Dedifferentiated amniotic fluid mesenchymal stem cell (primary cell): ENCODE data around the gene QPCT.
"Not testable (repeated sequence)": the region's sequence is repeated elsewhere in the genome, so short reads cannot be mapped to it uniquely, and the experiment has no call there.

Experiments used
- DNase-seq: peaks from one replicate; pipeline ENCODE4 v3.0.0-alpha.2; 2016; ENCODE audit errors: extremely low spot score

The QPCT gene

DNA sequence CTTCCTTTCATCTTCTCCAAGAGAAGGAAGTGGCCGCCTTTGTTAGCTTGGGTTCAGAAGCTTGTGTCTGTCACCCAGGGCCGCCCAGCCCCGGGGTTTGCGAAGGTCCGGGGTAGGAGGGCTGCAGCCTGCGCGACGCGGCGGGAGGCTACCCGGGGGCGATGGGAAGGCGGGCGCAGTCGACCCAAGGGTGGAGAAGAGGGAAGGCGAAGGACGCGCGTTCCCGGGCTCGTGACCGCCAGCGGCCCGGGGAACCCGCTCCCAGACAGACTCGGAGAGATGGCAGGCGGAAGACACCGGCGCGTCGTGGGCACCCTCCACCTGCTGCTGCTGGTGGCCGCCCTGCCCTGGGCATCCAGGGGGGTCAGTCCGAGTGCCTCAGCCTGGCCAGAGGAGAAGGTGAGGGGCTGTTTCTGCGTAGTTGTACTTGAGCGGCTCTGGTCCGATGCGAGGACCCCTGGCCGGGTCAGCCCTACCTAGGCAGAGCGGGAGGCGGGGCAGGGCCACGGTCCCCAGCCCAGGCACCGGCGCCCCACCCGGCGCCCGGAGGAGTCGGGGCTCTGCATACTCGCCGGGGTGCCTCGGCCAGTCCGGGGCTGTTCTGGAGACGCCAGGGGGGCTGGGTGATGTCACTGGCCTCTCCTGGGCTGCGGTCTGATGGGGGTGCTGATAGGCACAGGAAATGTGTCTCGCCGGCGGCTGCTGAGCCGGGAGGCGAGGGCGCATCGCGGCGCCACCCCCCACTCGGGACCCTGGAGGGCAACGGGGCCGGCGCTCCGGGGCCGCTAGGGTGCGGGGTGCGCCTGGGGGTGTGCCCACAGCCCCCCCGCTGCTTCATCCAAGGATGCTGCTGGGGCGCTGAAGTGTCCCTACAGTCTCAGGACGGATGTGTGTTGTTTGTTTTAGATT, at the start of gene QPCT:
QPCT (plus strand) TSS at position 178 of the 909 bp plus-strand sequence; CDS start at position 280, 102 bp downstream.
- DNase-seq = no peak

GRCh38 chr2:37294858-37295257, 49.6 kb upstream of the QPCT start:
- DNase-seq = not testable (repeated sequence)

DNA sequence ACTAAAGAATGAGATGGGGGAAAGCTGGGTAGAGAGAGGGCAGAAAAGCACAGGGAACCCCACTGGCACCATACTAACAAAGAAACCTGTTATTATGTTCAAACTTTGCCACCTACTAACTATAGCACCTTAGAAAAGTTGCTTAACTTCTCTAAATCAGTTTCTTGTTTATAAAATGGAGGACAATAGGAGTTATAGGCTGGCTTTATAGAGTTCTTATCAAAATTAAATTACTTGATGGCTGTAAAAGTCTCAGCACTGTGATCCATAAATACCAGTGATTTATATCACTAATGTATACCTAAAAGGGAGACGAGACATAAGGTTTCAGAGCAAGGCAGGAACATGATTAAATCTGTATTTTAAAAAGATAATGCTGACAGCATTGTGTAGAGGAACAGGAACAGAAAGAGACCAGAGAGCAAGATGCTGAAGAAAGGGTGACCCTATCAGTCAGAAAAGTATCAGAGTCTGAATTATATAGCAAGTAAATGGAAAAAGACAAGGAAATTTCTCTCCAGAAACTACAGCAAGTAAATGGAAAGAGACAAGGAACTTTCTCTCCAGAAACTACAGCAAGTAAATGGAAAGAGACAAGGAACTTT, 48.9 kb upstream of the QPCT start:
- no peak for DNase-seq

DNA sequence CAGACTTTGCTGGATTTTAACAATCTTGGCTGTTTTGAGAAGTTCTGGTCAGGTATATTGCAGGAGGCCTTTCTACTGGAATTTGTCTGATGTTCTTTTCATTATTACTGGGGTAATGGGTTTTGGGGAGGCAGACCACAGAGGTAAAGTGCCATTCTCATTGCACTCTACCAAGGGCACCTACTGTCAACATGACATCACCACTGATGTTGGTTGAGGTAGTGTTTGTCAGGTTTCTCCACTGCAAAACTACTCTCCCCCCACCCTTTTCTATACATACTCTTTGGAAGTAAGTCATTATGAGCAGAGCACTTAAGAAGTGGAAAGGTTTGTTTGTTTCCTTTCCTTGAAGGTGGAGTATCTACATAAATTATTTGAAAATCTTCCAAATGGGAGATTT, 46.8 kb upstream of the QPCT start:
- DNase-seq = no peak

GRCh38 chr2:37300146-37300545, 44.3 kb upstream of the QPCT start:
- no peak for DNase-seq

- DNase-seq = no peak
Observed at GRCh38 chr2:37300578-37300977, 43.9 kb upstream of the QPCT start.

- DNase-seq = no peak
Observed at GRCh38 chr2:37301408-37301807, 43.0 kb upstream of the QPCT start.

- DNase-seq = no peak
Observed at GRCh38 chr2:37302701-37303252, 41.7 kb upstream of the QPCT start.

- no peak for DNase-seq
Observed at GRCh38 chr2:37306024-37306423, 38.4 kb upstream of the QPCT start.

DNA sequence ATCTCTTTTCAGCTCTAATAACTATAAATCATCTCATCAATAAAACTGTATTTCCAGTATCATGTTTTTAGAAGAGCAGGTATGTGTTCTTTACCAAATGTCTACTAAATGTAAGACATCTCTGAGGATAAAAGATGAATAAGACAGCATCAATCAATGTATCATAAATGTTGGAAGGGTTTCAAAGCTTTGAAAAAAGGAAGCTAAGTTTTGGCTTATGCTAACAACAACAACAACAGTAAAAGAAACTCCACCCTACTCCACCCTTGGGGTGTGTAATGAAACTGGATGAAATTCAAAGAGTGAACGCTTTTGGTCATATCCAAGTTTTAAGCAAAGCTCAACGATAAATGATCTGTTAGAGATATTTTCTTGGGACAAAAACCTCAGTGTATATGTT, 36.9 kb upstream of the QPCT start:
- DNase-seq = no peak

DNA sequence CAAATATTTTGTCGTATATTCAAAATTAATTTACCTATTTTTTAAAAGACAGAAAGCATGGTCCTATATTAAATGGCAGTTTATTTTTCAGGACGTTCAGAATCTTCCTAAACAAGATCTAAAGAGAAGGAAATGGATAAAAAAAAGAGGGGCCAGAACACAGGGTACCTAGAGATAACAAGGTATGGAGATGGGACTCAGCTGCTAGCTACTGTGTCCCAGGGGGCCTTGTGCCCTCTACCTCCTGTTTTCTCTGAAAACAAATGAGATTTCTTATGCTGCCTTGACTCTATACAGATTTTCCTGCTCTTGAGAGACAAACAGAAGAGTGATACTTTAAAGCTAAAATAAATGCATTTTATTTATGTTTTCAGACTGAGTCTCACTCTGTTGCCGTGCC, 29.1 kb upstream of the QPCT start:
- no peak for DNase-seq

GRCh38 chr2:37316181-37316580, 28.2 kb upstream of the QPCT start:
- DNase-seq = no peak

GRCh38 chr2:37317746-37318145, 26.7 kb upstream of the QPCT start:
- no peak for DNase-seq

GRCh38 chr2:37318401-37318800, 26.0 kb upstream of the QPCT start:
- DNase-seq = peak; percentile 89

GRCh38 chr2:37319754-37320609, 24.4 kb upstream of the QPCT start:
- no peak for DNase-seq

DNA sequence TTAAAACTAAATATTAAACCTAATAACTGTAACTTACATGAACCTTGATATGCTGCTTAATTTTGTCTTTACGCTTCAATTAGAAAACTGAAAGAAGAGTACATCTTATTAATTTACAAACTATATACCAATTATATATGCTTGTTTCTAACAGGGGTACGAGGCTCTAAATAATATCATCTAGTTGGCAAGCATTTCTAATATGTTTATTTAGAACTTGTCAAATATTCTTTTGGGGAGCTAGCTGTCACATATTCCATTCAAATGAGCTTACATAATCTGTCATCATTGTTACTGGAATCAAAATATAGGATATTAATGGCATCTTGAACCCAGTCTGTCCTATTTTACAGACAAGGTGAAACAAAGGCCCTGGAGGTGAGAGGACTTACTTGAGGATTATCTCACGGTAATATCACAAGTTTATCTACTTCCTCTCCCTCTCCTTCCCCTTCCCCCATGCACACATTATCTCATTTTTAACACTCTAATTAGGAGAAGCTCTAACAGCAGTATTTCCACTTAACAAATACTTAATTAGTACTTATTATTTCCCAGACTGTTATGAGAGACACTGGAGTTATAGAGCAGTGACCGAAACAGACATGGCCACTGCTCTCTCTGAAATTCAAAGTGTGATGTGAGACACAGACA, 23.3 kb upstream of the QPCT start:
- no peak for DNase-seq

GRCh38 chr2:37322368-37322767, 22.1 kb upstream of the QPCT start:
- no peak for DNase-seq

- no peak for DNase-seq
Observed at GRCh38 chr2:37323176-37323780, 21.2 kb upstream of the QPCT start.

DNA sequence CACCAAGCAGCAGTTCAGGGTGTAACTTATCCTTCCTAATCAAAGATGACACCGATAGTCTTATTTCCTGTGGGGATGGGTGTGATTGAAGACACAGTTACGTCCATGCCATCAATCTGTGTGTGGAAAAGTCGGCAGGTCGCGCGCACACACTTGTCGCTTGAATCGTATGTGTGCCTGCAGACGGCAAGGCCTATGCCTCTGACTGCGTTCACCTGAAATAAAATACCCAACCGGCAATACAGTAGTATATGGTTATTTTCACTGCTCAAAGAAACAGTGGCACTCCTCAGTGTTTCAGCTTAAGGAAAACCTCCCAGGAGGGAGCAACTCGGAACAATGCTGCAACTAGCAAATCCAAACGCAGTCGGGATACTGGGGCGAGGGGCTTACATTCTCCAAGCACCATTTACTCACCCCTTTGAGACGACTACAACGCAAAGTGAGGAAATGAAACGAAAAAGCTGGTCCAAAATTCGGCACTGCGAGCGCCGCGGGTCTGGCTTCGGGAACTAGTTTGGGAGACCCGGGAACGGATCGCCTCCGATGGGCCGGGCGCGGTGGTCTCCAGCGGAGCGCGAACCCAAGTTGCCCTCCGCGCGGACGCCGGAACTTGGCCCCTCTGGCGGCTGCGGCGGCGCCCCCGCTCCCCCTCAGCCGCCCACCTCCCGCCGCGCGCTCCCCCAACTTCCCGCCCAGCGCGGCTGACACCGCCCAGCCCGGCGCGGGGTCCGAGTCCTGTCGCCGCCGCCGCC, 20.5 kb upstream of the QPCT start:
- DNase-seq = no peak

GRCh38 chr2:37324536-37324785, 20.0 kb upstream of the QPCT start:
- no peak for DNase-seq
